B cell (primary cell): ENCODE results near the gene EFHC2. TPM values are rescaled to one million over a fixed set of nuclear protein-coding genes. Genes with fewer than 3 reads are reported as not detected.

Source experiments
- ATAC-seq: fragments of 200-7000 bp; cut with Tn5 transposase; one replicate; pipeline ENCODE4 v1.10.0; 2021; ENCODE audit warnings: low read depth, mild to moderate bottlenecking, moderate number of reproducible peaks, moderate library complexity
- CTCF ChIA-PET: fragments of 350-600 bp; sonication (Branson Sonifier 250); formaldehyde crosslinking; loops from one replicate; lab custom pipeline; 2021; ENCODE audit warnings: antibody characterized with exemption, inconsistent platforms; lab: Charles Lee
- POLR2A ChIA-PET: fragments of 350-600 bp; sonication (Branson Sonifier 250); formaldehyde crosslinking; loops from one replicate; lab custom pipeline; 2021; ENCODE audit warnings: antibody characterized with exemption; lab: Charles Lee
- DNase-seq: peaks from one replicate; pipeline ENCODE4 v3.0.0; 2013
- H2AFZ ChIP-seq: 2 replicates; pipeline ENCODE4 v1.6.1; 2012; ENCODE audit warnings: mild to moderate bottlenecking, low read depth, low read length; ENCODE audit not compliant: insufficient read depth, poor library complexity, severe bottlenecking
- H3K27ac ChIP-seq, 2 donors: 1 replicate in 1 of 2; 2 replicates in 1 of 2; pipeline ENCODE4 v1.5.1; 2012 to 2013; ENCODE audit warnings: low read length in 2 of 2, mild to moderate bottlenecking in 2 of 2, moderate library complexity in 1 of 2
- H3K27me3 ChIP-seq, 4 experiments: fragments of 200-600 bp in 1 of 4; sonication (generic) in 1 of 4; replicated peaks in 1 of 4; 1 replicate in 2 of 4; 2 replicates in 2 of 4; pipeline versions ENCODE4 v1.6.1 to v1.7.0; 2013 to 2016; ENCODE audit warnings: low read length in 3 of 4, mild to moderate bottlenecking in 2 of 4, mixed read lengths in 1 of 4, moderate library complexity in 1 of 4; ENCODE audit not compliant: insufficient read depth in 4 of 4, control insufficient read depth in 3 of 4; ENCODE audit errors: control extremely low read depth in 1 of 4
- H3K36me3 ChIP-seq, 2 experiments: replicated peaks in 1 of 2; 1 replicate in 1 of 2; 2 replicates in 1 of 2; pipeline versions ENCODE4 v1.6.1 to v1.7.1; 2013; ENCODE audit warnings: low read length in 1 of 2; ENCODE audit not compliant: insufficient read depth in 2 of 2, control insufficient read depth in 1 of 2; ENCODE audit errors: control extremely low read depth in 1 of 2, extremely low read depth in 1 of 2
- H3K4me1 ChIP-seq, 2 donors: fragments of 200-600 bp in 1 of 2; sonication (generic) in 1 of 2; 1 replicate in 1 of 2; 2 replicates in 1 of 2; pipeline versions ENCODE4 v1.5.1 to v1.6.1; 2013 to 2017; ENCODE audit warnings: low read length in 2 of 2; ENCODE audit not compliant: control insufficient read depth in 2 of 2, insufficient read depth in 2 of 2
- H3K4me2 ChIP-seq: replicated peaks from 2 replicates; pipeline ENCODE3; 2012; ENCODE audit warnings: mild to moderate bottlenecking, low read depth, low read length; ENCODE audit not compliant: poor library complexity, severe bottlenecking
- H3K4me3 ChIP-seq, 5 experiments: fragments of 200-600 bp in 1 of 5; sonication (generic) in 1 of 5; 1 replicate in 3 of 5; 2 replicates in 2 of 5; pipeline versions ENCODE4 v1.5.1 to v1.7.0; 2011 to 2016; ENCODE audit warnings: low read length in 4 of 5, mild to moderate bottlenecking in 4 of 5, low read depth in 2 of 5, control low read depth in 1 of 5, moderate library complexity in 1 of 5; ENCODE audit not compliant: insufficient read depth in 1 of 5; ENCODE audit errors: control extremely low read depth in 1 of 5, extremely low read depth in 1 of 5
- H3K79me2 ChIP-seq: fragments of 200-600 bp; sonication (generic); one replicate; pipeline ENCODE4 v1.6.0; 2016; ENCODE audit warnings: low read length; ENCODE audit not compliant: control insufficient read depth, insufficient read depth
- H3K9ac ChIP-seq: fragments of 200-600 bp; sonication (generic); 2 replicates; pipeline ENCODE4 v1.6.1; 2017; ENCODE audit warnings: mild to moderate bottlenecking, low read length, moderate library complexity
- H3K9me3 ChIP-seq, 3 donors: one replicate each; pipeline versions ENCODE4 v1.6.1 to v1.7.1; 2013; ENCODE audit warnings: low read length in 2 of 3; ENCODE audit not compliant: control insufficient read depth in 2 of 3, insufficient read depth in 1 of 3; ENCODE audit errors: control extremely low read depth in 1 of 3
- H4K20me1 ChIP-seq: 2 replicates; pipeline ENCODE4 v1.6.0; 2012; ENCODE audit warnings: mild to moderate bottlenecking, low read length; ENCODE audit not compliant: insufficient read depth, control insufficient read depth, poor library complexity, severe bottlenecking
- H3K27ac Mint-ChIP-seq: one replicate; pipeline ENCODE4 v1.8.0; 2021; ENCODE audit warnings: mixed read lengths
- H3K27me3 Mint-ChIP-seq: one replicate; pipeline ENCODE4 v1.8.0; 2021; ENCODE audit warnings: mixed read lengths
- H3K4me1 Mint-ChIP-seq: one replicate; pipeline ENCODE4 v1.8.0; 2021; ENCODE audit warnings: mixed read lengths
- H3K4me3 Mint-ChIP-seq: one replicate; pipeline ENCODE4 v1.8.0; 2021; ENCODE audit warnings: mixed read lengths
- H3K9me3 Mint-ChIP-seq: one replicate; pipeline ENCODE4 v1.8.0; 2022; ENCODE audit warnings: mixed read lengths; ENCODE audit not compliant: insufficient read depth
- CTCF ChIP-seq: fragments of 200-600 bp; IDR thresholded peaks from one replicate; pipeline ENCODE4 v1.8.0; 2022; ENCODE audit warnings: antibody characterized with exemption, mild to moderate bottlenecking
- EZH2 ChIP-seq: IDR thresholded peaks from 2 replicates; pipeline ENCODE4 v1.6.1; 2012; ENCODE audit warnings: borderline replicate concordance, low read depth, mild to moderate bottlenecking, moderate library complexity, low read length; ENCODE audit not compliant: insufficient read depth, poor library complexity, severe bottlenecking
- WGBS: methylation state at CpG from one replicate; pipeline ENCODE4 v1.1.5; 2013; ENCODE audit warnings: missing lambda C conversion rate; ENCODE audit not compliant: insufficient coverage; 5-methylcytosine and 5-hydroxymethylcytosine counted together
- intact Hi-C: fragments of 100-400 bp; cut with micrococcal nuclease; formaldehyde crosslinking; loops from one replicate; pipeline ENCODE4 v1.10.0; 2022
- polyA plus RNA-seq: library from polyadenylated mRNA; depleted of rRNA; stranded (reverse); fragments of >200 nt; gene quantifications from 2 replicates; pipeline ENCODE4 v1.2.3, GENCODE V29; 2012
- total RNA-seq, 2 donors: library from RNA; stranded (reverse); fragments of 120-200 nt in 1 of 2; gene quantifications; 1 replicate in 1 of 2; 2 replicates in 1 of 2; pipeline versions ENCODE4 v1.2.3 to v1.2.4, GENCODE V29; 2013 to 2022

EFHC2 gene
- total and polyA plus RNA-seq, 2 donors (not counting 1 experiment from before 2014, with no cell fraction given): 0.12 to 0.47 TPM

- Histone ChIP-seq H3K4me3 (no peak overlapping the region), H3K27me3 (no peaks in the 10 kb centered on the region), H3K4me2 (no peak overlapping the region), H3K36me3 (no peaks in the 10 kb centered on the region), H2AFZ (no peak overlapping the region), H3K9me3 (no peaks in the 10 kb centered on the region), H3K9ac (no peak overlapping the region), H3K79me2 (no peaks in the 10 kb centered on the region), H4K20me1 (no peaks in the 10 kb centered on the region), H3K27ac (no peak overlapping the region), H3K4me1 (no peaks in the 10 kb centered on the region)
- Mint-ChIP-seq H3K4me1 (no peaks in the 10 kb centered on the region), H3K4me3 (no peak overlapping the region), H3K9me3 (no peaks in the 10 kb centered on the region), H3K27ac (no peak overlapping the region), H3K27me3 (no peaks in the 10 kb centered on the region)
- intact Hi-C loops: no loop called here
- DNase-seq: no peak
- CTCF ChIA-PET: no interaction called here
- POLR2A ChIA-PET: no interaction called here
- ATAC-seq: no peak
- TF ChIP-seq EZH2 (no peak), CTCF (no peak)
Observed at GRCh38 chrX:44162964-44163475, 180.5 kb downstream of the EFHC2 start.

DNA sequence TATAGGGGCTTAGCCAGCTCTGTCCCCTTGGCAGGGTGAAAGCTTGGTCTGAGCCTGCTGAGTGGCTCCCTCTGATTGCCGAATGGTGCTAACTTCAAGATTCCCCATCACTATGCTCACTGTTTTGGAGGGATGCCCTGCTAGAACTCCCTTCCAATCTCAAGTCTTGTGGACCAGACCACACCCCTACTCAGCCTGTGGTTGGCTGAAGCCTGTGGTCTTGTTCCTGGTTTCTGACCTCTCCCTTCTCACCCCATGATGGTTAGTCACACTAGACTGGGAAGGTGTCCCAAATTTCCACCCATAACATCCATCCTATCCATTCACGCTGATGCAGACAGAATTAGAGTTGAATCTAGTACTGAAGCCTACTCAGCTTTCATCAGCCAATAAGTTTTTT, 185.6 kb downstream of the EFHC2 start:
- Histone ChIP-seq H3K4me1 (no peaks in the 10 kb centered on the region), H3K4me2 (no peak overlapping the region), H3K4me3 (no peak overlapping the region), H3K27me3 (no peaks in the 10 kb centered on the region), H3K27ac (no peak overlapping the region), H3K79me2 (no peaks in the 10 kb centered on the region), H3K9me3 (no peaks in the 10 kb centered on the region), H3K36me3 (no peaks in the 10 kb centered on the region), H3K9ac (no peak overlapping the region), H2AFZ (no peak overlapping the region), H4K20me1 (no peaks in the 10 kb centered on the region)
- no peaks in the 10 kb centered on the region for H3K9me3 Mint-ChIP-seq
- no peaks in the 10 kb centered on the region for H3K4me1 Mint-ChIP-seq
- POLR2A ChIA-PET: no interaction called here
- H3K4me3 Mint-ChIP-seq: no peak overlapping the region
- intact Hi-C loops: no loop called here
- CTCF ChIA-PET: interaction anchor here (0.7 kb wide), 1 partner anchor 9 kb away, joined by 4 read pairs; no protein-coding TSS in a partner anchor
- no peak for ATAC-seq
- no peak overlapping the region for H3K27ac Mint-ChIP-seq
- H3K27me3 Mint-ChIP-seq: no peaks in the 10 kb centered on the region
- no CpG with 5 or more reads among the region's 2 CpGs for WGBS
- TF ChIP-seq CTCF: no peak
- no peak for TF ChIP-seq EZH2
- DNase-seq: no peak
